ENCODE measurements around the gene SOS2.
"Not testable (repeated sequence)": the region's sequence is repeated elsewhere in the genome, so short reads cannot be mapped to it uniquely, and the experiment has no call there.

The SOS2 gene

GRCh38 chr14:50083467-50084337 is 147.7 kb downstream of the SOS2 start:
- DNase-seq = peak in 1 of 4 experiments; percentile 25

GRCh38 chr14:50082784-50083466 is 148.5 kb downstream of the SOS2 start:
- peak; percentile 29 to 67 (median 52) for DNase-seq

- DNase-seq = peak in 1 of 4 experiments; percentile 36
Observed at GRCh38 chr14:50082308-50082742, 149.1 kb downstream of the SOS2 start.

DNA sequence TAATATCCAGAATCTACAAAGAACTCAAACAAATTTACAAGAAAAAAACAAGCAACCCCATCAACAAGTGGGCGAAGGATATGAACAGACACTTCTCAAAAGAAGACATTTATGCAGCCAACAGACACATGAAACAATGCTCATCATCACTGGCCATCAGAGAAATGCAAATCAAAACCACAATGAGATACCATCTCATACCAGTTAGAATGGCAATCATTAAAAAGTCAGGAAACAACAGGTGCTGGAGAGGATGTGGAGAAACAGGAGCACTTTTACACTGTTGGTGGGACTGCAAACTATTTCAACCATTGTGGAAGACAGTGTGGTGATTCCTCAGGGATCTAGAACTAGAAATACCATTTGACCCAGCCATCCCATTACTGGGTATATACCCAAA is 152.3 kb downstream of the SOS2 start:
- not testable (repeated sequence) for DNase-seq

DNA sequence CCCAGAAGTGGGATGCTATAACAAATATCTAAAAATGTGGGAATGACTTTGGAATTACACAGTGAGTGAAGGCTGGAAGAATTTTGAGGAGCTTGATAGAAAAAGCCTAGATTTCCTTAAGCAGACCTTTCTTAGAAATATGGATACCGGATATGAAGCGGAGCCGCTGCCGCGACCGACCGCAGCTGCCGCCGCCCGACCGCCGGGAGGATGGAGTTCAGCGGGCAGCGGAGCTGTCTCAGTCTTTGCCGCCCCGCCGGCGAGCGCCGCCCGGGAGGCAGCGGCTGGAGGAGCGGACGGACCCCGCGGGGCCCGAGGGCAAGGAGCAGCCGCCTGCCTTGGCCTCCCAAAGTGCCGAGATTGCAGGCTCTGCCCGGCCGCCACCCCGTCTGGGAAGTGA is 157.7 kb downstream of the SOS2 start:
- DNase-seq = not testable (repeated sequence)

- DNase-seq = no peak
Observed at GRCh38 chr14:50072395-50072794, 159.0 kb downstream of the SOS2 start.

- DNase-seq = no peak
Observed at GRCh38 chr14:50070840-50071548, 160.4 kb downstream of the SOS2 start.

DNA sequence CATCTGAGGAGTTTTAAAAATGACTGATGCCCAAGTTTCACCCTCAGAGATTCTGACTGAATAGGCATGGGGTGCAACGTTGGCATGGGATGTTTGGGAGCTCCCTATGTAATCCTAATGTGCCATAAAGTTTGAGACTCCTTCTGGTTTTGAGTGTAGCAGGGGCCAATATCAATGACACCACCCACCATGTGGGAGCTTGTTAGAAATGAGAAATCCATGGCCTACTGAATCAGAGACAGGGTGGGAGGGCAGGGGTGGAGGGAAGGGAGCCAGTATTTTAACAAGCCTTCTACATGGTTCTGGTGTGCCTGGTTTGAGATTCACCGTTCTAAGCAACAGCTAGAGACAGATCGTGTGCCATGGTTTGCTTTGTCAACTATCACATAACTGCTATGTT is 161.1 kb downstream of the SOS2 start:
- DNase-seq = no peak

- DNase-seq = no peak
Observed at GRCh38 chr14:50069325-50069724, 162.1 kb downstream of the SOS2 start.

GRCh38 chr14:50068496-50068895 is 162.9 kb downstream of the SOS2 start:
- no peak for DNase-seq

DNA sequence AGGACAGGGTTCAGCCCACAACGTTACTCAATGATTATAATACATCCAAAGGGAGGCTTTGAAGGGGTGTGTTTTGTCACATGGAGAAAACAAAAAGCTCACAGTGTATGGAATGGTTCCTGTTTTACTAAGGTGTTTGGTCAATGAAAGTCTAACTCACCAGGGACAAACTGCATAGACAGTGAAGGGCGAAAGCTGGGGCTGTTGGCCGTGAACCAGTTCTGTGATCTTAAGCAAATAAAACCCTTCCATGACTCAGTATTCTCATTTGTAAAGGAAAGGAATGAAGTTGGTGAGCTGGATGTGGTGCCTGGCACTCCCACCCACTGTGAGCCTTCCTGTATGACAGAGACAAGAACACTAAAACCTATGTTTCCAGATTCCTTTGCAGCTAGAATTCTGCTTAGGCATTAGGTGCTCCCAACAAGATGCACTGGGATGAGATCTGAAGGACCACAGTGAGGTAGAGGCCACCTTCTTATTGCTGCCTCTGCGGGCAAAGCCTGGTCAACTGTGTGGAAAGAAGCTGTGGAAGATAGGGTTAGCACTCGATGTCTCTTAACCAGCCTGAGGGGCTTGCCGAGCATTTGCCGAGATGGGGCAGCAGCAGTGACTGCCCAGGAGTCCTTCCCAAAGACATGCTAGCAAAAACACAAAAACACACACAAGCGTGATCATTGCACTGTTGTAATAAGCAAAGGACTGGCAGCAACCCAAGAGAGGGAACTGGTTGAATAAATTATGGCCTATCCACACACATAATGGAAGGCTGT is 163.5 kb downstream of the SOS2 start:
- no peak for DNase-seq
